Heart left ventricle (tissue), 16 donors: ENCODE data around the gene PLAU. TPM values are rescaled to one million over a fixed set of nuclear protein-coding genes. Genes with fewer than 3 reads are reported as not detected.
A peak's percentile ranks its signal among the peaks of the same experiment; 100 is the strongest.
"Not testable (repeated sequence)": the region's sequence is repeated elsewhere in the genome, so short reads cannot be mapped to it uniquely, and the experiment has no call there.

Experiments used
- ATAC-seq, 4 donors: fragments of 200-7000 bp; cut with Tn5 transposase; one replicate each; pipeline ENCODE4 v1.9.1; 2020 to 2022; ENCODE audit warnings: moderate library complexity in 4 of 4, mild to moderate bottlenecking in 3 of 4, moderate number of reproducible peaks in 1 of 4
- DNase-seq, 5 donors: peaks; one replicate each; pipeline ENCODE4 v3.0.0-alpha.2; 2020
- H3K27ac ChIP-seq, 12 donors: fragments of 200-600 bp; sonication (generic) in 4 of 12; one replicate each; pipeline versions ENCODE4 v1.5.0 to v1.8.0; 2016 to 2022; ENCODE audit warnings: mild to moderate bottlenecking in 2 of 12
- H3K27me3 ChIP-seq, 9 donors: fragments of 200-600 bp; sonication (generic) in 2 of 9; one replicate each; pipeline versions ENCODE4 v1.5.1 to v1.8.0; 2016 to 2022; ENCODE audit warnings: mild to moderate bottlenecking in 3 of 9
- H3K36me3 ChIP-seq, 9 donors: fragments of 200-600 bp; sonication (generic) in 2 of 9; one replicate each; pipeline versions ENCODE4 v1.5.0 to v1.8.0; 2018 to 2022; ENCODE audit warnings: mild to moderate bottlenecking in 2 of 9
- H3K4me1 ChIP-seq, 12 donors: fragments of 200-600 bp; sonication (generic) in 4 of 12; one replicate each; pipeline versions ENCODE4 v1.5.0 to v1.8.0; 2016 to 2022; ENCODE audit warnings: mild to moderate bottlenecking in 3 of 12
- H3K4me3 ChIP-seq, 12 donors: fragments of 200-600 bp; sonication (generic) in 4 of 12; one replicate each; pipeline versions ENCODE4 v1.5.0 to v1.8.0; 2017 to 2022; ENCODE audit warnings: mild to moderate bottlenecking in 9 of 12, moderate library complexity in 4 of 12
- H3K9me3 ChIP-seq, 12 donors: fragments of 200-600 bp; sonication (generic) in 4 of 12; one replicate each; pipeline versions ENCODE4 v1.5.0 to v1.8.0; 2016 to 2022; ENCODE audit warnings: mild to moderate bottlenecking in 1 of 12
- POLR2A ChIP-seq, 2 donors: fragments of 450-650 bp; IDR thresholded peaks; one replicate each; pipeline ENCODE4 v1.6.1; 2017; ENCODE audit warnings: antibody characterized with exemption in 2 of 2, mild to moderate bottlenecking in 2 of 2, moderate library complexity in 2 of 2
- WGBS, 4 donors: extraction: QIAGEN DNeasy Blood & Tissue Kit in 2 of 4; methylation state at CpG; one replicate each; pipeline versions ENCODE4 v1.1.5 to v1.1.7; 2013 to 2018; 5-methylcytosine and 5-hydroxymethylcytosine counted together
- intact Hi-C, 10 donors: fragments of 100-400 bp; cut with DNase I; formaldehyde crosslinking; loops; one replicate each; pipeline versions ENCODE4 v1.11.1 to v1.14.2; 2022
- polyA plus RNA-seq, 2 donors: library from polyadenylated mRNA; stranded (reverse); fragments of 200-250 nt; gene quantifications; one replicate each; pipeline ENCODE4 v1.2.3, GENCODE V29; 2013
- total RNA-seq, 9 donors: library from RNA; depleted of rRNA in 2 of 9; stranded (reverse); fragments of >200 nt in 2 of 9; fragmentation: NEBNext Ultra II Directional in 3 of 9; extraction: Animal tissue kit (Norgen Biotek cat#: 25700) in 3 of 9; gene quantifications; one replicate each; pipeline versions ENCODE4 v1.1.0 to v1.2.4, GENCODE V29; 2016 to 2023
- TF ChIP-seq, protein P1 (sequence below), 12 donors: fragments of 200-600 bp; sonication (generic) in 4 of 12; IDR thresholded peaks; one replicate each; pipeline versions ENCODE4 v1.5.0 to v1.8.0; 2018 to 2022; ENCODE audit warnings: antibody characterized with exemption in 12 of 12, mild to moderate bottlenecking in 5 of 12
- donor health status: ischemic (EF 13 %, LVEDD 7.1; RV severe dilation, severe dysfunction).
- donor health status: healthy with polysubstance abuse.
- donor health status: DM: no; HTN: yes; CAD: no.
- donor health status: DM: no; HTN: no; CAD: no.
- donor health status: ischemic (EF 25% LVEDD 6.9; RV normal size, moderate dysfunction).
- donor health status: ischemic (EF 25% LVEDD 5.7; RV mildly dilated, moderate dysfunction).
- donor health status: healthy.
- donor health status: DM: yes; HTN: yes; CAD: no.
- donor health status: ischemic (EF 35%, LVEDD 5.7; RV mildly dilated, moderate dysfunction).
- donor health status: nonischemic (EF 11% LVEDD 7.7; RV severe dilation, severe dysfunction).
- donor health status: DM: yes; HTN: yes; CAD: no.
- donor health status: PGD.
- donor health status: ischemic (EF 29% LVEDD 5.4; RV normal size, mild dysfunction).
- donor health status: nonischemic (EF 23%, LVEDD 6.1; RV moderate dilation, normal function).

Gene PLAU
- total and polyA plus RNA-seq, 11 donors: 3.3 to 68.1 (median 10.3) TPM

DNA sequence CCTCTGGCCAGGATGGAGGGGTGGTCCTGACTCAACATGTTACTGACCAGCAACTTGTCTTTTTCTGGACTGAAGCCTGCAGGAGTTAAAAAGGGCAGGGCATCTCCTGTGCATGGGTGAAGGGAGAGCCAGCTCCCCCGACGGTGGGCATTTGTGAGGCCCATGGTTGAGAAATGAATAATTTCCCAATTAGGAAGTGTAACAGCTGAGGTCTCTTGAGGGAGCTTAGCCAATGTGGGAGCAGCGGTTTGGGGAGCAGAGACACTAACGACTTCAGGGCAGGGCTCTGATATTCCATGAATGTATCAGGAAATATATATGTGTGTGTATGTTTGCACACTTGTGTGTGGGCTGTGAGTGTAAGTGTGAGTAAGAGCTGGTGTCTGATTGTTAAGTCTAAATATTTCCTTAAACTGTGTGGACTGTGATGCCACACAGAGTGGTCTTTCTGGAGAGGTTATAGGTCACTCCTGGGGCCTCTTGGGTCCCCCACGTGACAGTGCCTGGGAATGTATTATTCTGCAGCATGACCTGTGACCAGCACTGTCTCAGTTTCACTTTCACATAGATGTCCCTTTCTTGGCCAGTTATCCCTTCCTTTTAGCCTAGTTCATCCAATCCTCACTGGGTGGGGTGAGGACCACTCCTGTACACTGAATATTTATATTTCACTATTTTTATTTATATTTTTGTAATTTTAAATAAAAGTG, 6.0 kb downstream of the PLAU start:
- peaks cover 0 to 69% (median 20%) of the 10 kb centered on the region in 12 donors for H3K4me1 ChIP-seq
- H3K9me3 ChIP-seq: peaks cover 0 to 12% (median 0%) of the 10 kb centered on the region in 12 donors
- no peaks in the 10 kb centered on the region for H3K27me3 ChIP-seq
- H3K4me3 ChIP-seq: no peak overlapping the region
- intact Hi-C loops: no loop called here
- 46 to 67% (median 60%) methylated on average over 5 of the region's 5 CpGs for WGBS, 4 donors
- peak in 3 of 4 donors; percentile 22 to 67 (median 23) for ATAC-seq
- TF ChIP-seq, protein P1, sequence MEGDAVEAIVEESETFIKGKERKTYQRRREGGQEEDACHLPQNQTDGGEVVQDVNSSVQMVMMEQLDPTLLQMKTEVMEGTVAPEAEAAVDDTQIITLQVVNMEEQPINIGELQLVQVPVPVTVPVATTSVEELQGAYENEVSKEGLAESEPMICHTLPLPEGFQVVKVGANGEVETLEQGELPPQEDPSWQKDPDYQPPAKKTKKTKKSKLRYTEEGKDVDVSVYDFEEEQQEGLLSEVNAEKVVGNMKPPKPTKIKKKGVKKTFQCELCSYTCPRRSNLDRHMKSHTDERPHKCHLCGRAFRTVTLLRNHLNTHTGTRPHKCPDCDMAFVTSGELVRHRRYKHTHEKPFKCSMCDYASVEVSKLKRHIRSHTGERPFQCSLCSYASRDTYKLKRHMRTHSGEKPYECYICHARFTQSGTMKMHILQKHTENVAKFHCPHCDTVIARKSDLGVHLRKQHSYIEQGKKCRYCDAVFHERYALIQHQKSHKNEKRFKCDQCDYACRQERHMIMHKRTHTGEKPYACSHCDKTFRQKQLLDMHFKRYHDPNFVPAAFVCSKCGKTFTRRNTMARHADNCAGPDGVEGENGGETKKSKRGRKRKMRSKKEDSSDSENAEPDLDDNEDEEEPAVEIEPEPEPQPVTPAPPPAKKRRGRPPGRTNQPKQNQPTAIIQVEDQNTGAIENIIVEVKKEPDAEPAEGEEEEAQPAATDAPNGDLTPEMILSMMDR (IDR thresholded peaks at IDR 0.05): no peak
- no peak for TF ChIP-seq POLR2A (IDR thresholded peaks at IDR 0.05)
- peak overlapping the region in 7 of 12 donors; percentile 4 to 53 (median 37) for H3K27ac ChIP-seq
- no peak for DNase-seq
- H3K36me3 ChIP-seq: peaks cover 0 to 44% (median 29%) of the 10 kb centered on the region in 9 donors

DNA sequence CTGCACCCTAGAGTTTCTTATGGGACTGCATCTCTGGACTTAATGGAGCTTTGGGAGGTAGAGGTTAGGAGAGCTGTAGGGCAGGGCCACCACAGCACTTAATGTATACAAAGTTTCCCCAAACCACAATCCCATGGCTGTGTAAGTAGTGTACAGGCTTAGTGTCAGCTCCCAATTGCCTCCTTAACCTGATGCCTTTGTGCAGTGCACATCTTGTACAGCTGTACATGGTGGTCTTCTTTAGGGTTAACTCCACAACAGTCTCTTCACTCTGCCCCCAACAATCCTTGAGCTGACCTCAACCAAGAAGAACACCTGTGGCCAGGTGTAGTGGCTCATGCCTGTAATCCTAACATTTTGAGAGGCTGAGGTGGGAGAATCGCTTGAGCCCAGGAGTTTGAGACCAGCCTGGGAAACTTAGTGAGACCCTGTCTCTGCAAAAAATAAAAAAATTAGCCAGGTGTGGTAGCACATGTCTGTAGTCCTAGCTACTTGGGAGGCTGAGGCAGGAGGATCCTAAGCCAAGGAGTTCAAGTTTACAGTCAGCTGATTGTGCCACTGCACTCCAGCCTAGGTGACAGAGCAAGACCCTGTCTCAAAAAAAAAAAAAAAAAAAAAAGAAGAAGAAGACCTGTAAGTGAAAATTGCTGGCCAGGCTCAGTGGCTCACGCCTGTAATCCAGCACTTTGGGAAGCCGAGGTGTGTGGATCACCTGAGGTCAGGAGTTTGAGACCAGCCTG, 6.8 kb downstream of the PLAU start:
- no peak for TF ChIP-seq POLR2A (IDR thresholded peaks at IDR 0.05)
- TF ChIP-seq, protein P1 (IDR thresholded peaks at IDR 0.05): no peak
- intact Hi-C loops: no loop called here
- H3K9me3 ChIP-seq: peaks cover 0 to 12% (median 0%) of the 10 kb centered on the region in 12 donors
- no peaks in the 10 kb centered on the region for H3K27me3 ChIP-seq
- H3K27ac ChIP-seq: peak overlapping the region in 5 of 12 donors; percentile 28 to 53 (median 40)
- DNase-seq (no peak), ATAC-seq (no peak)
- peaks cover 0 to 42% (median 29%) of the 10 kb centered on the region in 9 donors for H3K36me3 ChIP-seq
- WGBS, 4 donors: 92 to 100% (median 96%) methylated on average over 3 of the region's 3 CpGs
- H3K4me3 ChIP-seq: no peak overlapping the region
- peaks cover 0 to 60% (median 16%) of the 10 kb centered on the region in 12 donors for H3K4me1 ChIP-seq

GRCh38 chr10:73919481-73919880, 8.5 kb downstream of the PLAU start:
- Histone ChIP-seq H3K9me3 (peaks cover 0 to 12% (median 0%) of the 10 kb centered on the region in 12 donors), H3K4me1 (peaks cover 0 to 43% (median 14%) of the 10 kb centered on the region in 12 donors), H3K27ac (peak overlapping the region; percentile 31 to 83 (median 60)), H3K36me3 (peaks cover 0 to 28% (median 17%) of the 10 kb centered on the region in 9 donors)
- H3K4me3 ChIP-seq, ATAC-seq, DNase-seq, intact Hi-C loops, H3K27me3 ChIP-seq: not testable (repeated sequence)
- WGBS, 4 donors: 84 to 92% (median 91%) methylated on average over 8 of the region's 8 CpGs

GRCh38 chr10:73920089-73920488, 9.2 kb downstream of the PLAU start:
- Histone ChIP-seq H3K4me1 (peaks cover 0 to 37% (median 12%) of the 10 kb centered on the region in 12 donors), H3K36me3 (peaks cover 0 to 25% (median 12%) of the 10 kb centered on the region in 9 donors), H3K27ac (peak overlapping the region; percentile 31 to 83 (median 60)), H3K9me3 (peaks cover 0 to 12% (median 0%) of the 10 kb centered on the region in 12 donors), H3K27me3 (no peaks in the 10 kb centered on the region), H3K4me3 (no peak overlapping the region)
- intact Hi-C loops: no loop called here
- no peak for TF ChIP-seq POLR2A (IDR thresholded peaks at IDR 0.05)
- TF ChIP-seq, protein P1 (IDR thresholded peaks at IDR 0.05): no peak
- DNase-seq (peak; percentile 43 to 65 (median 58)), ATAC-seq (peak; percentile 30 to 88 (median 82))
- WGBS, 4 donors: 37 to 49% (median 43%) methylated on average over 4 of the region's 4 CpGs
